Upper lobe of left lung (tissue), 4 donors: ENCODE data around the gene PRKAR1B.

Experiments
- CTCF ChIP-seq, 6 experiments: fragments of 450-650 bp in 4 of 6; fragments of 200-600 bp in 2 of 6; sonication (generic) in 2 of 6; IDR thresholded peaks; one replicate each; pipeline ENCODE4 v1.5.1; 2016 to 2019; ENCODE audit warnings: antibody characterized with exemption in 6 of 6
- POLR2A ChIP-seq, 4 donors: fragments of 450-650 bp; IDR thresholded peaks; one replicate each; pipeline ENCODE4 v1.5.1; 2016 to 2017; ENCODE audit warnings: antibody characterized with exemption in 4 of 4, mild to moderate bottlenecking in 2 of 4

GRCh38 chr7:562374-562675, 164.8 kb downstream of the PRKAR1B start:
- no peak for TF ChIP-seq POLR2A (IDR thresholded peaks at IDR 0.05)
- no peak for TF ChIP-seq CTCF (IDR thresholded peaks at IDR 0.05)
